GM12801 (cell line): ENCODE measurements around the gene IL7R.

Source experiments
- CTCF ChIP-seq: IDR thresholded peaks from one replicate; pipeline ENCODE4 v1.5.1; 2011; ENCODE audit warnings: control low read depth; ENCODE audit not compliant: insufficient read length; ENCODE audit errors: extremely low read depth

IL7R gene

GRCh38 chr5:35886381-35886780 lies 29.7 kb downstream of the IL7R start:
- no peak for TF ChIP-seq CTCF

GRCh38 chr5:35887321-35888100 lies 30.8 kb downstream of the IL7R start:
- no peak for TF ChIP-seq CTCF

GRCh38 chr5:35890021-35891020 lies 33.6 kb downstream of the IL7R start:
- no peak for TF ChIP-seq CTCF

- TF ChIP-seq CTCF: no peak
These were observed 37.4 kb downstream of the IL7R start for GRCh38 chr5:35894131-35894530.

GRCh38 chr5:35898952-35899660 lies 42.4 kb downstream of the IL7R start:
- no peak for TF ChIP-seq CTCF

- TF ChIP-seq CTCF: no peak
These were observed 43.1 kb downstream of the IL7R start for GRCh38 chr5:35899800-35900199.
